GM19455 (cell line): ENCODE results near the gene MXRA5.
"Not testable (repeated sequence)": the region's sequence is repeated elsewhere in the genome, so short reads cannot be mapped to it uniquely, and the experiment has no call there.

Experiments used
- ATAC-seq: cut with Tn5 transposase; IDR thresholded peaks from one replicate; pipeline ENCODE4 v1.9.1; 2021; ENCODE audit not compliant: unreplicated experiment

The MXRA5 gene

DNA sequence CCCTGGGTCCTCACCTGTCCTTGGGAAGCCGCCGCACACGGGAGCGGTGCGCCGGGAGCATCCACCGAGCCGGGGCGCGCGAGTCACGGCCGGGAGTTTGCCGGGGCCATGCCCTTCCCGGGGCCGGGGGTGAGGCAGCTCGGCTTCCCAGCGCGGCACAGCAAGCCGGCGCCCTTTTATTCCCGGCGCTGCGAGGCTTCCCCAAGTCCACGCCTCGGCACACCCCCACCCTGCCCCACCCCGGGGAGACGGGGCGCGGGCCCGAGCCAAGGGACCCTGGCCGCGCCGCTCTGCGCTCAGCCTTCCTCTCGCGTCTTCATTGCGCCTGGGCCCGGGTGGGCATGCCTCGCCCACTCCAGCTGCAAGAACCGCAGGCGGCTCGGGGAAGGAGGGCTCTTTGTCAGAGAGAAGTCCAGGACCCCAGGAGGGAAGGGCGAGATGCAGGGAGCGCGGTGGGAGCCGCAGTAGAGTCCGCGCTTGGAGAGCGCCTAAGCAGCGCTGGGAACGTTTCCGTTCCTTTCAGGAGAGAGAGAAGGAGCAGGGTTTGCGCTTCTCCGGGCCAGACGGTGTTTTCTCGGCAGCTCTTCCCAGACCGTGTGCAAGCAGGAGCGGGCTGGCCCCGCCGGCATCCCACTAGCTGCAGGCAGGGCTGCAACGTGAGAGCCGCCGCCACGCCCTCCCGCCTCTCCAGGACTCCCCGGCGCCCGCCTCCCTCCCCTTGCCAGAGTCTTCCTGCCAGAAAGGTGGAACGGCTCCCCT lies at the start of gene MXRA5:
Gene MXRA5, minus strand, starts transcription at position 152 of the 759 bp plus-strand sequence. CDS start 2,819 bp downstream, outside the sequence.
- no peak for ATAC-seq

- ATAC-seq = no peak
These were observed 47.2 kb upstream of the MXRA5 start for GRCh38 chrX:3393581-3394111.

GRCh38 chrX:3393178-3393577 lies 46.7 kb upstream of the MXRA5 start:
- ATAC-seq = no peak

DNA sequence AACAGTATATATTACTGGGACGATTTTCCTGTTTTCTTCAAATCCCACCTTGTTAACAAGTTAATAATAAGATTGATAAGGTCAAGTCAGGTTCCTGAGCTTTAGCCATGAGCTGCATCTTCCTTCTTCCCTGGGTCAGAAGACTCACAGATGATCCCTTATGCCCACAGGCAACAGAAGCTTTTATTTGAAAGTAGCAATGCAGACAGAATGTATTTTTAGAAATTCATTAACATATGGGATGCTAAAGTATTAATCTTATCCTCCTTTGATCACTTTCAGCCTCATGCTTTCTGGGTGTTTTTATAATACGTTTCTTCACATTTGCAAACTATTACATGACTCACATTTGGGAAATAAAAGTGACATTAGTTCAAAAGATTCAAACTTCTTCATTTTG lies 42.0 kb upstream of the MXRA5 start:
- ATAC-seq = no peak

DNA sequence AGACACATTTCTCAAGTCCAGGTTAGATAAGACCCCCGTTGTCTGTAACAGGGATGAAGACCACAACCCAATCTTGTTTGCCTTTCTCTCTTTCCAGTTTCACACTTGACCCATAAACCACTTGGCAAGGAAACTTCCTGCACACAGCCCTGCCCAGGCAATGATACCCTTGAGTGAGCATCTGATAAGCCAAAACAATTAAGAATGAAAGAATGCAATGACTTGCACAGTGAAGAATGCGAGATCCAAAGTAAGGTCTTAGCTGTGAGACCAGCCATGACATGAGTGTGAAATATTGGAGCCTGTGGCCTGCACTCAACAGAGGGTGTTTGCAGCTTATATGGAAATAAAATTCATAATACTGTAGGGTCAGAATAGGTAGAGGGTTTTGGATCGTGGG lies 37.9 kb upstream of the MXRA5 start:
- ATAC-seq = no peak

DNA sequence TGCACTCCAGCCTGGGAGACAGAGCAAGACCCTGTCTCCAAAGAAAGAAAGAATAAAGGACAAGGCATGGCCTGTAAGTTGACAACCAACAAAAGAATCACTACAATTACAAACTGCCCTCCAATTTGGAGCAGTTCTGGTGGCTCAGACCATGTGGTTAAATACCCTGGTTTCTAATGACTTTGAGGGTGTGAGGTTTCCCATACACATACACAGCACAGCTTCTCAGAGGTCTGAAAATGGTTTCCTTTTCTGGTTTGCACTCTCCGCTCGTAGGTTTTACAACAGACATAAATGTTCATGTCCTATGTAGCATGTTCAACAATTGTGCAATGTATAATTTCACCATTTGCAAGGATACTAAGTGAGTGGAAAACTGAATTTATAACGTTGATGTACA lies 34.2 kb upstream of the MXRA5 start:
- no peak for ATAC-seq

GRCh38 chrX:3379111-3379510 lies 32.7 kb upstream of the MXRA5 start:
- no peak for ATAC-seq

DNA sequence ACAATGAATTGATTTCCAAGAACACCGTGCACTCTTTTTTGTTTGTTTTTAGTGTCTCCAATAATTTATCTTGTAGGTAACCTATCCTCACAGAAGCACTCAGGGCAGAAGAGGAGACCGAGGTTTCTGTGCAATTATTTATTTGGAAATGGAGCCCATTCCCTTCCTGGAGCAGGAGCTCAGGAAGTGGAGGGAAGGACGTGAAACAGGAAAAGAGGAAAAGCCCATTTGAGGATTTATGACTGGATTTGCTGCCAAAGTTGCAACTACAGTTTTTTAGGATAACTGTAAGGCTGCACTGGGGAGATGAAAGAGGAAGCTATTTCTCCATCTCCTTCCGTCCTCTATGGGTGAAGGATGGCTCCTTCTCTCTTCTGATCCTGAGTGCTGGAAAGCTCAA lies 31.7 kb upstream of the MXRA5 start:
- no peak for ATAC-seq

GRCh38 chrX:3377560-3377959 lies 31.1 kb upstream of the MXRA5 start:
- no peak for ATAC-seq

GRCh38 chrX:3375878-3376508 lies 29.5 kb upstream of the MXRA5 start:
- ATAC-seq = not testable (repeated sequence)

DNA sequence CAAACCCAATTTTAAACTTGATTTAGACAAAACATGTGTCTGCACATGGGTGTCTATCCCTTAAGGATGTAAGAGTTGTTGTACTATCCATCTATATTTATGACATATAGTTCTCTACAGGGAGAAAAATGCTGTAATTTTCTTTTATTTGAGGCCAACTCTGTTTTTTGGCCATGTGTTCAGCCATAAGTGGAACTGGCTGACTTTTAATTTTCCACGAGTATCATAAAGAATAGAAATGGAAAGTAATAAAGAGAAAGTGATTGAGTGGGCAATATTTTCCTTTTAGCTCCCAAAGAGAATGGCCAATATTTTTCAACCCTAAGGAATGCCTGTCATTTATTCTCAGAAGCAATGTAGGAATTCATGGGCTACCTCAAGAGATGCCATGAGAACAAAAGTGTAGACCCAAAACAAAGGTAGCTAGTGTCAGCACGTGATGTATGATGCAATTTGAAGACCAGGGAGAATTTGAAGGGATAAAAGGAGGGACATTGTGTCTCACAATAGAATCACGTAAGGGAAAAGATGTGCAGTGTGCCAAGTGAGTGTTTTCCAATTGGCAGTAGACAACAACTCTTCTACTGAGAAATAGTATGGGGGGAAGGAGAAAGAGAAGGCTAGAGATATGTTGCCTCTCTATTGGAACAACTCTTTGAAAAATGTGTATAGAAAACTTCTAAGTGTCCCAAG lies 27.8 kb upstream of the MXRA5 start:
- no peak for ATAC-seq

DNA sequence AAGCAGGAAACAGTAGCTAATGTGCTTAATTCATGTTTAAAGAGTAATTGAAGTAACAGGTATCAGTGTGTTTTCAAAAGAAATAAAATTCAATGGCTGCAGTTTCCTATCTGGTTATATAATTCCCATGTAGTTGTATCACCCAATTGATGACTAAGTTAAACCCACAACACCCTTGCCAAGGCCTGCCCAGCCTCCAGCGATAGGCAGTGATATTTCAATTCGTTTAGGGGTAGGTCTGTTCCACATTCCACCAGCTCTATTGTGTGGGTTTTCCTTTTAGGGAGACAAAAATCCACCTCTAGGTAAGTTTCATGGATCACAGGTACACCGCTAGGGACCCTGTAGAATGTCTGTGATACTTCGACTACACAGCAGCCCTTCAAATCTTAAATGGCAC lies 24.7 kb upstream of the MXRA5 start:
- ATAC-seq = no peak

DNA sequence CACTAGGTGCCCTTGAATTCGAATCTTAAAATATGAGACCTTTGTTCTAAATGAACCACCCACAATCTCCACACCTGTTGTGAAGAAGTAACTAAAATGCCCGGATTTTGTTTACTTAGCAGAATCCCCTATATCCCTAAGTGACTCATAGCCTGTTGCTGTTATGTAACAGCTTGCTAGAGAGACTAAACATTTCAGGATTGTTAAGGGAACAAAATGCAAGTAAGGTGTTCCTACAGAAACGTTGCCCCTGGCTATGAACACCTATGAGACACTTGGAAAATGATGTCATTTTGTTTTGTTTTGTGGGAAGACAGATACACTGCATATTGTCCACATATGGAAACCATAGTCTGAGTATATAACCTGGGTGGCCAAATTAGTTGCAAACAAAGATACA lies 24.2 kb upstream of the MXRA5 start:
- ATAC-seq = no peak

DNA sequence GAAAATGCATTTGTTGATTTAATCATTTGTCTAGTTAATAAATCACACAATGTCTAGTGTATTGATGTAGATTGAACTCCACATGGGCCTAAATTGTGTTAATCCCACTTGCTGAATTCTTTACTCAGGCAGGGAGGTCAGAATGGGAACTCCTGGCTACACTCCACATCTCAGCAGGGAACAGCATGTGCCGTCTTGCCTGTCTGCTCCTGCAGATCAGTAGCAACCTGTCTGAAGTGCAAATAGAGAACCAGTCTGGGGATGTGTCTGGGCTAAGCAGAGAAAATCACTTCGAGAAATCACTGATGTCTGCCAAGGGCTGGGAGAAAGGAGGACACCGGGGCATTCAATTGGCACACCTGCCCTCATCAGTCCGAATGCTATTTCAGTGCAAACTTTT lies 16.5 kb upstream of the MXRA5 start:
- ATAC-seq = no peak

DNA sequence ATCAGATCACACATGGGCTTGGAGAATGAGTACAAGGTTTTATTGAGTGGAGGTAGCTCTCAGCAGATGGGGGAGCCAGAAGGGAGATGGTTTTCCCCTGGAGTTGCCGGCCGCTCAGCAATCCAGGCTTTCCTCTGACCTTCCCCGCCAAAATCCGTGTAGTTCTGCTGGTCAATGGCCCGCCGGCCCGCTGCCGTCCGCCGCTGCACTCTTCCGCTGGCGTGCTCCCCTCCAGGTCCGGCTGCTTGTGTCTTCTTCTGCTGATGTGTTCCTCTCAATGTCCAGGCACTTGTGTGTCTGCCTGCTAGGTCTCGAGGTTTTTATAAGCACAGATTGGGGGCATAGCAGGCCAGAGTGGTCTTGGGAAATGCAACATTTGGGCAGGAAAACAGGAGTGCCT lies 14.4 kb upstream of the MXRA5 start:
- no peak for ATAC-seq

- ATAC-seq = not testable (repeated sequence)
These were observed 6.3 kb upstream of the MXRA5 start for GRCh38 chrX:3352741-3353140.

DNA sequence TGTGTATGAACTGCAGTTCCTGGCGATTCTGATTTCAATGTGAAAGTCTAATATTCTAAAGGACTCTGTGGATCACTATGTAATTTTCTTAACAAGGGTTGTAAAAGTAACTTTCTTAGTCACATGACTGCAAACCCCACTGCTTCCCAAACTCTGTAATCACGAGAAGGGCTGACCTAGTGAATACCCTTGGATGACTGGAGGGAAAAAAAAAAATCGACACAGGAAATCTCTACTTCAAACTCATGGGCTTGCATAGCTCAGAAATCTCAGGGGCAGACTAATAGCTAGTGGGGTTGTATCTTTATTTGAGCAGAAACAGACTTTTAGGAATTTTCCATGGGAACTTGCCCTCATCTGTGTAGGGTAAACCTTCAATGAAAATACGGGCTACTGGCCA lies 4.8 kb upstream of the MXRA5 start:
- ATAC-seq = no peak

DNA sequence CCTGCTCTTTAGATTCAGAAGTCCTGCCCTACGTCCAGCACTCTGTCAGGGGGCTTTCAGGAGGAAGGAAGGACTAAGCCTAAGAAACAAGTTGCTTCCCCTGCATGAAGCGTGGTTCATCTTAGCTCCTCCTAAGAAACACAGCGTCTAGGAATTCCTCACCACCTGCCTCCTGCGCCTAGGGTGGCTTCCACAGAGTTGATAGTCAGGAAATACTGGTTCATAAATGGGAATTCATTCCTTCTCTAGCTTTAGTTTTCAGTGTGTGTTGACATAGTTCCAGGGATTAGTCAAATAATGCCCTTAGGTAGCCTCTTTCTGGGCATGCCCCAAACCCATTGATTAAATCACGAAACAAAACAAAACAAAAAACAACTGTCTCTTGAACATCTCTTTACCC lies 1.7 kb upstream of the MXRA5 start:
- no peak for ATAC-seq

- ATAC-seq = no peak
These were observed 916 bp downstream of the MXRA5 start for GRCh38 chrX:3345281-3346191.

GRCh38 chrX:3343569-3343968 lies 2.9 kb downstream of the MXRA5 start:
- ATAC-seq = not testable (repeated sequence)

DNA sequence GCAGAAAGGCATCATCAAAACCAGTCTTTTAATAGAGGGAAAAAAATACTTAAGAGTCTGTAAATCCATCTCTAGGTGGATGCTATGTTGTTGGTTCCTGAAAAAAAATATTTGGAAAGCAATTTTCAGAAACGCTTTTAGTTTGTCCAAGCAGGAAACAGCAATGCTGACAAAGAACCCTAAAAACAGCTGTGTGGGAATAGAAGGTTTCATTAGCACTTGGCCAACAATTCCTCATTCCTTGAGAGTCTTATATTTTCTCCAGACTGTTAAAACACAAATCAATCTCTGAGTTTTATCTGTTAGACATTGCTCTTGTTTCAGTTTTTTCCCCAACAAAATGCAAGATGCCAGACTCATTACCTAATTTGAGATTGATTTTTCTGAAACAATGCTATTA lies 6.4 kb downstream of the MXRA5 start:
- ATAC-seq = no peak
